ENCODE results near the gene PSTPIP1. TPM values are rescaled to one million over a fixed set of nuclear protein-coding genes. Genes with fewer than 3 reads are reported as not detected.

The PSTPIP1 gene
- polyA plus RNA-seq, 1 donor (not counting 4 experiments of a cell fraction or from before 2014, with no cell fraction given), result 9.6 TPM

GRCh38 chr15:77025083-77025901 lies 30.4 kb downstream of the PSTPIP1 start:
- TF ChIP-seq, protein P1, sequence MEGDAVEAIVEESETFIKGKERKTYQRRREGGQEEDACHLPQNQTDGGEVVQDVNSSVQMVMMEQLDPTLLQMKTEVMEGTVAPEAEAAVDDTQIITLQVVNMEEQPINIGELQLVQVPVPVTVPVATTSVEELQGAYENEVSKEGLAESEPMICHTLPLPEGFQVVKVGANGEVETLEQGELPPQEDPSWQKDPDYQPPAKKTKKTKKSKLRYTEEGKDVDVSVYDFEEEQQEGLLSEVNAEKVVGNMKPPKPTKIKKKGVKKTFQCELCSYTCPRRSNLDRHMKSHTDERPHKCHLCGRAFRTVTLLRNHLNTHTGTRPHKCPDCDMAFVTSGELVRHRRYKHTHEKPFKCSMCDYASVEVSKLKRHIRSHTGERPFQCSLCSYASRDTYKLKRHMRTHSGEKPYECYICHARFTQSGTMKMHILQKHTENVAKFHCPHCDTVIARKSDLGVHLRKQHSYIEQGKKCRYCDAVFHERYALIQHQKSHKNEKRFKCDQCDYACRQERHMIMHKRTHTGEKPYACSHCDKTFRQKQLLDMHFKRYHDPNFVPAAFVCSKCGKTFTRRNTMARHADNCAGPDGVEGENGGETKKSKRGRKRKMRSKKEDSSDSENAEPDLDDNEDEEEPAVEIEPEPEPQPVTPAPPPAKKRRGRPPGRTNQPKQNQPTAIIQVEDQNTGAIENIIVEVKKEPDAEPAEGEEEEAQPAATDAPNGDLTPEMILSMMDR (optimal IDR thresholded peaks at IDR 0.05 in 1 of 3, IDR thresholded peaks at IDR 0.05 in 1 of 3, conservative IDR thresholded peaks at IDR 0.05 in 1 of 3; ENCODE audit: extremely low read depth in 1 of 3, insufficient read depth in 2 of 3, low read length in 3 of 3), result no peak
- TF ChIP-seq EZH2 (IDR thresholded peaks at IDR 0.05; ENCODE audit: low read length), result no peak
- Histone ChIP-seq H4K20me1 (ENCODE audit: control insufficient read depth, extremely low read depth, insufficient read depth, low read length) (no peaks in the 10 kb centered on the region), H3K9me3 (ENCODE audit: control insufficient read depth, low read depth, low read length) (no peaks in the 10 kb centered on the region), H3K9me1 (ENCODE audit: control insufficient read depth, extremely low read depth, insufficient read depth, low read length) (no peaks in the 10 kb centered on the region), H3K27ac (ENCODE audit: control insufficient read depth, insufficient read depth, low read length) (no peak overlapping the region), H3K4me2 (ENCODE audit: control insufficient read depth, extremely low read depth, insufficient read depth, low read depth, low read length) (no peak overlapping the region), H3K9ac (ENCODE audit: control insufficient read depth, extremely low read depth, insufficient read depth, low read length) (no peak overlapping the region), H3K4me3 (ENCODE audit: control insufficient read depth in 2 of 3, extremely low read depth in 1 of 3, insufficient read depth in 2 of 3, low read depth in 1 of 3, low read length in 3 of 3) (no peak overlapping the region), H3K4me1 (ENCODE audit: control insufficient read depth, extremely low read depth, insufficient read depth, low read length) (peaks cover 13% of the 10 kb centered on the region), H3K79me2 (ENCODE audit: control insufficient read depth, insufficient read depth, low read length) (no peaks in the 10 kb centered on the region), H3K27me3 (ENCODE audit: control insufficient read depth, extremely low read depth, insufficient read depth, low read length) (no peaks in the 10 kb centered on the region), H3K36me3 (ENCODE audit: control insufficient read depth in 2 of 2, extremely low read depth in 1 of 2, insufficient read depth in 2 of 2, low read length in 2 of 2) (peaks cover 0 to 5% of the 10 kb centered on the region in 2 experiments), H2AFZ (ENCODE audit: control insufficient read depth, low read length) (no peak overlapping the region)
- FAIRE-seq (no peak), DNase-seq (ENCODE audit: low read depth, low spot score) (no peak)
- dilution Hi-C loops (cut with MboI; ENCODE audit: extremely low pct_ligation_motif_present, low sequenced_read_pairs), result no loop called here

DNA sequence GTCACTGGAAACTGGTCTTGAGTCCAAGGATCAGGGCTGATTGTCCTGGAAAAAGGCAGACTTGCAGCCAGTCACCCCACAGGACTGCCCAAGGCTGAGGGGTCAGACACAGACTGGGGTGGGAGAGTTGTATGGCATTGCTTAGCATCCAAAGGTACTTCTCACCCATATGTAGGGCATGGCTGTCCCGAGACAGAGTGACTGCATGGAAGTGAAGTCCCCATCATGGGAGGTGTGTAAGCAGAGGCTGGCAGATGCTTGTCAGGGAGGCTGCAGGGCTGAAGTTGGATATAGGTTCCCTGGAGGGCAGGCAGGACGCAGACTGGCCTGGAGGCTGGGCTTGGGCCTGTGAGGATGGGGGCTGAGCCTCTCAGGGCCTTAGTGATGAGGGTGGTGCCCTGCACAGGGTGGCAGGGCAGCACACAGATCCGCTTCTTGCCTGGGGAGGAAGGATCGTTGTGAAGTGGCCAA lies 31.1 kb downstream of the PSTPIP1 start:
- Histone ChIP-seq H2AFZ (ENCODE audit: control insufficient read depth, low read length) (no peak overlapping the region), H3K27ac (ENCODE audit: control insufficient read depth, insufficient read depth, low read length) (no peak overlapping the region), H3K4me3 (ENCODE audit: control insufficient read depth in 2 of 3, extremely low read depth in 1 of 3, insufficient read depth in 2 of 3, low read depth in 1 of 3, low read length in 3 of 3) (no peak overlapping the region), H3K4me1 (ENCODE audit: control insufficient read depth, extremely low read depth, insufficient read depth, low read length) (peaks cover 13% of the 10 kb centered on the region), H3K9me3 (ENCODE audit: control insufficient read depth, low read depth, low read length) (no peaks in the 10 kb centered on the region), H3K9ac (ENCODE audit: control insufficient read depth, extremely low read depth, insufficient read depth, low read length) (no peak overlapping the region), H3K36me3 (ENCODE audit: control insufficient read depth in 2 of 2, extremely low read depth in 1 of 2, insufficient read depth in 2 of 2, low read length in 2 of 2) (peaks cover 0 to 7% of the 10 kb centered on the region in 2 experiments), H4K20me1 (ENCODE audit: control insufficient read depth, extremely low read depth, insufficient read depth, low read length) (no peaks in the 10 kb centered on the region), H3K79me2 (ENCODE audit: control insufficient read depth, insufficient read depth, low read length) (no peaks in the 10 kb centered on the region), H3K27me3 (ENCODE audit: control insufficient read depth, extremely low read depth, insufficient read depth, low read length) (no peaks in the 10 kb centered on the region), H3K9me1 (ENCODE audit: control insufficient read depth, extremely low read depth, insufficient read depth, low read length) (no peaks in the 10 kb centered on the region), H3K4me2 (ENCODE audit: control insufficient read depth, extremely low read depth, insufficient read depth, low read depth, low read length) (no peak overlapping the region)
- FAIRE-seq, result no peak
- DNase-seq (ENCODE audit: low read depth, low spot score), result no peak
- no peak for TF ChIP-seq EZH2 (IDR thresholded peaks at IDR 0.05; ENCODE audit: low read length)
- dilution Hi-C loops (cut with MboI; ENCODE audit: extremely low pct_ligation_motif_present, low sequenced_read_pairs), result no loop called here
